D721Med (cell line): ENCODE measurements around the gene IFT43.

Experiments used
- DNase-seq: peaks from one replicate; pipeline ENCODE4 v3.0.0; 2011; ENCODE audit warnings: low spot score; ENCODE audit not compliant: insufficient read length
- FAIRE-seq: peaks from 2 replicates; lab custom pipeline; 2011; peaks lifted over from hg19 to GRCh38; lab: Jason Lieb, UNC
- TF ChIP-seq, protein P1 (sequence below): IDR thresholded peaks from 2 replicates; pipeline ENCODE4 v1.5.1; 2012; ENCODE audit warnings: mild to moderate bottlenecking, control low read depth; ENCODE audit not compliant: insufficient read depth; ENCODE audit errors: missing control alignments

IFT43 gene

DNA sequence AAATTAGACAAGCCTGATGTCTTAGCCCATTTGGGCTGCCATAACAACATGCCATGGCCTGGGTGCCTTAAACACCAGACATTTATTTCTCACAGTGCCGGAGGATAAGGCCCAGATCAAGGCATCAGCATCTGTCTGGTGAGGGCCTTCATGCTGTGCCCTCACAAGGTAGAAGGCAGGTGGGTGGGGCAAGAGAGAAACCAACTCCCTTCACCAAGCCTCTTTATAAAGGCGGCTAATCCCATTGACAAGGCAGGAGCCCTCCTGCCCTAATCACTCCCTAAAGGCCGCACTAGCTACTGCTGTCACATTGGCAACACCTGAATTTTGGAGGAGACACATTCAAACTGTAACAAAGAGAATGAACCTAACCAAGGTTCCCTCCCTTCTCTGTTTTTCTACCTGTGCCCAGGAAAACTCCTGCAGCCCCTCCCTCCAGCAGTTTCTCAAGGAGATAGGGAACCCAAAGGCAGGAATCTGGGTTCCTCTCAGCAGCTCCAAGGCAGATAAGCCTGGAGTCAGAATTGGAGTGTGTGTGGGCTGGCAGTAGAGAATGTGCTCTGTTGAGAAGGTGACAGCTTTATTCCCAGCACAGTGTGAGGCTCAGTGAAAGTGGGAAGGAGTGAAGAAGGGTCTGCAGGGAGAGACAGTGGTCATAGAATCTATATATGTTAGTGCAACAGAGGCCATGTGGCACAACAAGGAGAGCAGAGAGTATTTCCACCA is 144.5 kb downstream of the IFT43 start:
- FAIRE-seq (no peak), DNase-seq (no peak)
- TF ChIP-seq, protein P1, sequence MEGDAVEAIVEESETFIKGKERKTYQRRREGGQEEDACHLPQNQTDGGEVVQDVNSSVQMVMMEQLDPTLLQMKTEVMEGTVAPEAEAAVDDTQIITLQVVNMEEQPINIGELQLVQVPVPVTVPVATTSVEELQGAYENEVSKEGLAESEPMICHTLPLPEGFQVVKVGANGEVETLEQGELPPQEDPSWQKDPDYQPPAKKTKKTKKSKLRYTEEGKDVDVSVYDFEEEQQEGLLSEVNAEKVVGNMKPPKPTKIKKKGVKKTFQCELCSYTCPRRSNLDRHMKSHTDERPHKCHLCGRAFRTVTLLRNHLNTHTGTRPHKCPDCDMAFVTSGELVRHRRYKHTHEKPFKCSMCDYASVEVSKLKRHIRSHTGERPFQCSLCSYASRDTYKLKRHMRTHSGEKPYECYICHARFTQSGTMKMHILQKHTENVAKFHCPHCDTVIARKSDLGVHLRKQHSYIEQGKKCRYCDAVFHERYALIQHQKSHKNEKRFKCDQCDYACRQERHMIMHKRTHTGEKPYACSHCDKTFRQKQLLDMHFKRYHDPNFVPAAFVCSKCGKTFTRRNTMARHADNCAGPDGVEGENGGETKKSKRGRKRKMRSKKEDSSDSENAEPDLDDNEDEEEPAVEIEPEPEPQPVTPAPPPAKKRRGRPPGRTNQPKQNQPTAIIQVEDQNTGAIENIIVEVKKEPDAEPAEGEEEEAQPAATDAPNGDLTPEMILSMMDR = no peak

DNA sequence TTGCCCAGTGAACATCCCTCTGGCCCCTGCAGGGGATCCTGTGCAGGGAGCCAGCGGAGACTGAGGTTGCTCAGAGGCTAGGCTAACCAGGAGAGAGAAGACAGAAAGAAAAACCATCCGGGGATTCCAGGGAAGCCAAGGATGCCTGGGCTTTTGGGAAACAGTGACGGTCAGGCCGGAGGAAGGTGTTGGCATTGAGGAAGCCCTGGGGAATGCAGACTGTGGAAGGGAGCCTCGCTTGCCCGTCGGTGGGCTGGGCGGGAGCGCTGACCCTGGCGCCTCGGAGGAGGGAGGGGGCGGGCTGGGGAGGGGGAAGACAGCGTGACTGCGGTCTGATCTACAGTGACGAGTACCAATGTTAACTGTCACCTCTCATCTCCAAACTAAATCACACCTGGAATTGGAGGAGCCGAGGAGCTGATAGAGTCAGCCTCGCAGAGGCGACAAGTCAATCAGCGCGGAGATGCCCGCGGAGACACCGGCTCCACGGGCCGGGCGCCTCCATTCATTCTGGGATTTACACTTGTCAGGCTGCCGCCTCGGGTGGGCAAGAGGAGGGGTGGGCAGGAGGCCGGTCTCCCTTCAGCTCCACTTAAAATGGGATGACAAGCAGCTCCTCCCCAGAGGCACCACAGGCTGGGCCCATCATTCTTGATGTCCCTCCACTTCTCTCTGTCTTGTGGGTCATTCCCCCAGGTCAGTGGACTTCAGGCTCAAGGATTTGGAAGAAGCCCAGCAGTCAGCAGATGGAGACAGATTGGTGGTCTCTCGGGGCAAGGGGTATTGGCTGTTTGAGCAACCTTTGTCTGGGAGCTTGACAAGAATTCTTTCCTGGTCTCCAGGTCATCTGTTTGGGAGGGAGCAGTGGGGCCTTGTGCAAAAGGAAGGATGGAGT is 145.8 kb downstream of the IFT43 start:
- DNase-seq = no peak
- FAIRE-seq = no peak
- TF ChIP-seq, protein P1 = no peak

DNA sequence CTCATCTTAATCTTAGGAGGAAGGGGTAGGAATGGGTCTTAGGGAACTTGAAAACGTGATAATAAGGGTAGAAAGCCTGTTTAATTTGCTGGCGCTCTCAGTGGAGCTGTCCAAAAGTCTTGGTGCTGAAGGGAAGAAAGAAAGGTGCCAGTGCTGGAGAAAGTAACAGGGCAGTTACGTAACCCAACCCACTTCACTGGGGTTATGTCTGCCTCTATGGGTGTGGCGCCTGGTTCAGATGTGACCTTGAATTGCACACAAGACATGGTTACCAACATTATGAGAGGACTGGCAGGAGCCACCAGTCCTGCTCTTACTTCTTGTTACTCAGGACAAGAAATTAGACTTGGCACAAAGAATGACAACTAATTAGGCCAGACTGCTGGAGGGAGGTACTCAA is 147.5 kb downstream of the IFT43 start:
- FAIRE-seq (no peak), DNase-seq (no peak)
- TF ChIP-seq, protein P1 = no peak
